ENCODE results near the gene HAPLN2. TPM values are rescaled to one million over a fixed set of nuclear protein-coding genes. Genes with fewer than 3 reads are reported as not detected.
A peak's percentile ranks its signal among the peaks of the same experiment; 100 is the strongest.

HAPLN2 gene
- total and polyA plus RNA-seq, 2 of the 4 experiments (the other 2 are of a cell fraction) = not detected

GRCh38 chr1:156671804-156672203 is 52.6 kb downstream of the HAPLN2 start:
- dilution Hi-C loops (cut with HindIII; ENCODE audit: low sequenced_read_pairs, unreplicated experiment) = no loop called here

More at GRCh38 chr1:156671804-156672203, 52.6 kb downstream of the HAPLN2 start:
- no peak overlapping the region for H2BK120ac ChIP-seq (ENCODE audit: low read depth, low read length)
- ChIA-PET POLR2A (ENCODE audit: unreplicated experiment) (interaction anchor here (0.6 kb wide), 1 partner anchor 9 kb away, joined by 19 read pairs; no protein-coding TSS in a partner anchor), CTCF (no interaction called here)
- H3K14ac ChIP-seq (replicated peaks; ENCODE audit: low read depth, low read length) = no peak overlapping the region
- no peak overlapping the region for H3K56ac ChIP-seq (ENCODE audit: extremely low read depth, insufficient read depth, low read length)
- no peak overlapping the region for H3K27ac ChIP-seq (ENCODE audit: insufficient read depth, low read length)
- no peak overlapping the region for H2BK5ac ChIP-seq (ENCODE audit: low read depth, low read length, poor library complexity, severe bottlenecking)
- peaks cover 28% of the 10 kb centered on the region for H4K20me1 ChIP-seq (ENCODE audit: insufficient read depth, low read length)
- H3K36me3 ChIP-seq (ENCODE audit: control insufficient read depth, insufficient read depth, low read length) = peaks cover 16% of the 10 kb centered on the region
- ATAC-seq (ENCODE audit: low read depth) (no peak), DNase-seq (no peak)
- H3K23ac ChIP-seq (ENCODE audit: low read depth, low read length) = no peak overlapping the region
- peaks cover 21% of the 10 kb centered on the region for H3K9me1 ChIP-seq (ENCODE audit: insufficient read depth, low read length)
- H3K9ac ChIP-seq (ENCODE audit: low read depth, low read length) = no peak overlapping the region
- H3K18ac ChIP-seq (ENCODE audit: low read depth, low read length) = no peak overlapping the region
- intact Hi-C loops (cut with micrococcal nuclease) = no loop called here
- TF ChIP-seq MAZ (IDR thresholded peaks at IDR 0.05; ENCODE audit: borderline replicate concordance, low read depth, low read length) (no peak), POLR2A (IDR thresholded peaks at IDR 0.05; ENCODE audit: low read depth, low read length) (no peak), CHD1 (IDR thresholded peaks at IDR 0.05; ENCODE audit: low read depth, low read length) (no peak), NFE2L2 (IDR thresholded peaks at IDR 0.05; ENCODE audit: low read depth, low read length) (no peak), CTCF (conservative IDR thresholded peaks at IDR 0.05; ENCODE audit: low read depth, low read length) (no peak), FOS (IDR thresholded peaks at IDR 0.05; ENCODE audit: low read depth, low read length) (no peak), SMC3 (IDR thresholded peaks at IDR 0.05; ENCODE audit: low read depth, low read length) (no peak), MAFK (IDR thresholded peaks at IDR 0.05; ENCODE audit: low read depth, low read length) (no peak), RAD21 (IDR thresholded peaks at IDR 0.05; ENCODE audit: low read length) (no peak), RFX5 (IDR thresholded peaks at IDR 0.05; ENCODE audit: low read depth, low read length) (no peak), MXI1 (IDR thresholded peaks at IDR 0.05; ENCODE audit: borderline replicate concordance, low read depth, low read length) (no peak), CEBPB (IDR thresholded peaks at IDR 0.05; ENCODE audit: low read depth, low read length) (no peak)
- TF ChIP-seq, protein P1, sequence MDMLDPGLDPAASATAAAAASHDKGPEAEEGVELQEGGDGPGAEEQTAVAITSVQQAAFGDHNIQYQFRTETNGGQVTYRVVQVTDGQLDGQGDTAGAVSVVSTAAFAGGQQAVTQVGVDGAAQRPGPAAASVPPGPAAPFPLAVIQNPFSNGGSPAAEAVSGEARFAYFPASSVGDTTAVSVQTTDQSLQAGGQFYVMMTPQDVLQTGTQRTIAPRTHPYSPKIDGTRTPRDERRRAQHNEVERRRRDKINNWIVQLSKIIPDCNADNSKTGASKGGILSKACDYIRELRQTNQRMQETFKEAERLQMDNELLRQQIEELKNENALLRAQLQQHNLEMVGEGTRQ (IDR thresholded peaks at IDR 0.05; ENCODE audit: low read depth, low read length) = no peak
- TF ChIP-seq, protein P2, sequence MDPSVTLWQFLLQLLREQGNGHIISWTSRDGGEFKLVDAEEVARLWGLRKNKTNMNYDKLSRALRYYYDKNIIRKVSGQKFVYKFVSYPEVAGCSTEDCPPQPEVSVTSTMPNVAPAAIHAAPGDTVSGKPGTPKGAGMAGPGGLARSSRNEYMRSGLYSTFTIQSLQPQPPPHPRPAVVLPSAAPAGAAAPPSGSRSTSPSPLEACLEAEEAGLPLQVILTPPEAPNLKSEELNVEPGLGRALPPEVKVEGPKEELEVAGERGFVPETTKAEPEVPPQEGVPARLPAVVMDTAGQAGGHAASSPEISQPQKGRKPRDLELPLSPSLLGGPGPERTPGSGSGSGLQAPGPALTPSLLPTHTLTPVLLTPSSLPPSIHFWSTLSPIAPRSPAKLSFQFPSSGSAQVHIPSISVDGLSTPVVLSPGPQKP (IDR thresholded peaks at IDR 0.05; ENCODE audit: borderline replicate concordance, low read depth, low read length) = no peak
- H4K5ac ChIP-seq (ENCODE audit: low read depth, low read length) = no peak overlapping the region
- no peak overlapping the region for H4K91ac ChIP-seq (ENCODE audit: insufficient read depth, low read depth, low read length)
- no peak overlapping the region for H3K4me2 ChIP-seq (ENCODE audit: low read depth, low read length)
- no peak overlapping the region for H2AFZ ChIP-seq (replicated peaks; ENCODE audit: low read length, poor library complexity)
- in situ Hi-C loops (cut with MboI; ENCODE audit: low sequenced_read_pairs) = no loop called here
- H3K79me1 ChIP-seq (ENCODE audit: low read depth in 1 of 2, low read length in 2 of 2) = peaks cover 15 to 50% of the 10 kb centered on the region in 2 experiments; a peak in 3 of 4 replicates
- no peak overlapping the region for H3K4ac ChIP-seq (ENCODE audit: low read depth, low read length)
- 100% methylated on average over 2 of the region's 2 CpGs; no CpG with 5 or more reads in 1 of the 2 experiments for WGBS, 2 experiments (ENCODE audit: extremely low coverage in 2 of 2, insufficient read length in 1 of 2)
- H3K9me3 ChIP-seq (ENCODE audit: control insufficient read depth, insufficient read depth, low read length) = no peaks in the 10 kb centered on the region
- no peak overlapping the region for H3K4me3 ChIP-seq (ENCODE audit: insufficient read depth, low read depth, low read length)
- BruUV-seq (replicated peaks) = TSS peak; percentile 47
- H2BK15ac ChIP-seq (ENCODE audit: low read depth, low read length) = no peak overlapping the region
- H4K8ac ChIP-seq (ENCODE audit: low read depth in 2 of 2, low read length in 2 of 2) = no peak overlapping the region
- no peak overlapping the region for H2AK9ac ChIP-seq (replicated peaks; ENCODE audit: low read depth, low read length, poor library complexity)
- peaks cover 38% of the 10 kb centered on the region for H3K4me1 ChIP-seq (ENCODE audit: control insufficient read depth, insufficient read depth, low read length)
- H2BK20ac ChIP-seq (ENCODE audit: low read depth, low read length) = no peak overlapping the region
- H3K27me3 ChIP-seq (ENCODE audit: control insufficient read depth, insufficient read depth, low read length) = no peaks in the 10 kb centered on the region
- no peak overlapping the region for H2AK5ac ChIP-seq (ENCODE audit: low read depth, low read length)

Data from IMR-90 (cell line).